ENCODE results near the gene CKAP4. TPM values are rescaled to one million over a fixed set of nuclear protein-coding genes. Genes with fewer than 3 reads are reported as not detected.

CKAP4 gene
- total and polyA plus RNA-seq, 2 of the 13 experiments (the other 11 are each of a cell fraction or from before 2014, with no cell fraction given): 39.2 to 70.2 TPM

GRCh38 chr12:106284358-106285105 is 36.7 kb upstream of the CKAP4 start (continued):
- TF ChIP-seq ATF7-NPFF (CRISPR knock-in tag; IDR thresholded peaks at IDR 0.05; ENCODE audit: low read depth) (no peak), ZGPAT (CRISPR knock-in tag; IDR thresholded peaks at IDR 0.05) (peak; percentile 84), PATZ1 (CRISPR knock-in tag; IDR thresholded peaks at IDR 0.05) (peak; percentile 81), YEATS4 (CRISPR knock-in tag; IDR thresholded peaks at IDR 0.05; ENCODE audit: borderline replicate concordance) (peak; percentile 45; the same call in 1 of the 2 replicates), HHEX (CRISPR knock-in tag; IDR thresholded peaks at IDR 0.05) (peak; percentile 70), SRSF9 (IDR thresholded peaks at IDR 0.05; ENCODE audit: borderline replicate concordance, insufficient read depth, low read depth, low read length, poor library complexity, severe bottlenecking) (no peak), PHF20 (CRISPR knock-in tag; IDR thresholded peaks at IDR 0.05) (peak; percentile 60; the same call in 1 of the 2 replicates), MXI1 (IDR thresholded peaks at IDR 0.05; ENCODE audit: borderline replicate concordance, low read depth, low read length) (peak; percentile 27; the same call in 1 of the 3 replicates), ZXDC (CRISPR knock-in tag; IDR thresholded peaks at IDR 0.05) (no peak), CCDC6 (CRISPR knock-in tag; IDR thresholded peaks at IDR 0.05) (peak; percentile 82; the same call in 1 of the 2 replicates), TEAD2 (CRISPR knock-in tag; IDR thresholded peaks at IDR 0.05) (no peak), RFXAP (CRISPR knock-in tag; IDR thresholded peaks at IDR 0.05; ENCODE audit: borderline replicate concordance) (0 out of 2 replicates have a peak, but pooled peaks have one; percentile 45), KLF9 (CRISPR knock-in tag; IDR thresholded peaks at IDR 0.05; ENCODE audit: low read depth) (no peak), ZNF512B (CRISPR knock-in tag; IDR thresholded peaks at IDR 0.05; ENCODE audit: borderline replicate concordance) (peak; percentile 54; the same call in 1 of the 2 replicates), LBX2 (CRISPR knock-in tag; IDR thresholded peaks at IDR 0.05; ENCODE audit: borderline replicate concordance) (no peak), NFE2L2 (IDR thresholded peaks at IDR 0.05; ENCODE audit: low read length) (no peak), FLYWCH1 (CRISPR knock-in tag; IDR thresholded peaks at IDR 0.05) (no peak), PLSCR1 (CRISPR knock-in tag; IDR thresholded peaks at IDR 0.05; ENCODE audit: borderline replicate concordance) (peak; percentile 76; the same call in 1 of the 2 replicates)

All from HepG2 (cell line).